Lung (tissue), 12 donors: ENCODE data around the gene HSD17B11. TPM values are rescaled to one million over a fixed set of nuclear protein-coding genes. Genes with fewer than 3 reads are reported as not detected.
"Not testable (repeated sequence)": the region's sequence is repeated elsewhere in the genome, so short reads cannot be mapped to it uniquely, and the experiment has no call there.

Experiments used
- ATAC-seq: fragments of 200-7000 bp; cut with Tn5 transposase; one replicate; pipeline ENCODE4 v1.9.1; 2020; ENCODE audit warnings: moderate number of reproducible peaks; ENCODE audit not compliant: insufficient read depth, low FRiP score
- DNase-seq, 3 donors: peaks; one replicate each; pipeline ENCODE4 v3.0.0-alpha.2; 2013 to 2017
- H3K27ac ChIP-seq, 2 donors: one replicate each; pipeline ENCODE4 v1.5.1; 2013; ENCODE audit warnings: mild to moderate bottlenecking in 2 of 2, moderate library complexity in 2 of 2, control low read depth in 1 of 2, inconsistent platforms in 1 of 2, low read depth in 1 of 2, low read length in 1 of 2
- H3K27me3 ChIP-seq, 3 donors: one replicate each; pipeline ENCODE4 v1.5.1; 2013; ENCODE audit warnings: low read length in 2 of 3; ENCODE audit not compliant: control insufficient read depth in 3 of 3, insufficient read depth in 3 of 3
- H3K36me3 ChIP-seq, 4 donors: one replicate each; pipeline ENCODE4 v1.5.1; 2013; ENCODE audit warnings: low read length in 4 of 4, mild to moderate bottlenecking in 1 of 4, moderate library complexity in 1 of 4; ENCODE audit not compliant: control insufficient read depth in 4 of 4, insufficient read depth in 4 of 4
- H3K4me1 ChIP-seq, 5 donors: one replicate each; pipeline ENCODE4 v1.5.1; 2013; ENCODE audit warnings: low read length in 5 of 5, mild to moderate bottlenecking in 2 of 5, moderate library complexity in 1 of 5; ENCODE audit not compliant: control insufficient read depth in 5 of 5, insufficient read depth in 5 of 5
- H3K4me3 ChIP-seq: one replicate; pipeline ENCODE4 v1.5.1; 2013; ENCODE audit warnings: mild to moderate bottlenecking, control low read depth, moderate library complexity
- H3K9ac ChIP-seq, 2 donors: one replicate each; pipeline ENCODE4 v1.5.1; 2013; ENCODE audit warnings: low read length in 2 of 2, control low read depth in 1 of 2; ENCODE audit not compliant: insufficient read depth in 1 of 2
- H3K9me3 ChIP-seq, 4 donors: one replicate each; pipeline ENCODE4 v1.5.1; 2013; ENCODE audit warnings: low read length in 3 of 4, mild to moderate bottlenecking in 1 of 4, moderate library complexity in 1 of 4; ENCODE audit not compliant: control insufficient read depth in 4 of 4, insufficient read depth in 3 of 4
- WGBS, 2 donors: extraction: QIAGEN DNeasy Blood & Tissue Kit; methylation state at CpG; one replicate each; pipeline ENCODE4 v1.1.7; 2013; 5-methylcytosine and 5-hydroxymethylcytosine counted together
- polyA plus RNA-seq, 2 donors: library from polyadenylated mRNA; stranded (reverse); fragments of 200-250 nt; gene quantifications; one replicate each; pipeline ENCODE4 v1.2.1, GENCODE V29; 2013
- total RNA-seq, 2 donors: library from RNA; depleted of rRNA in 1 of 2; stranded (reverse); fragments of >200 nt in 1 of 2; gene quantifications; one replicate each; pipeline ENCODE4 v1.2.1, GENCODE V29; 2014 to 2021
- TF ChIP-seq, protein P1 (sequence below): IDR thresholded peaks from 2 replicates; pipeline ENCODE4 v1.5.1; 2012; ENCODE audit warnings: mild to moderate bottlenecking; ENCODE audit errors: control extremely low read depth, extremely low read depth
- donor health status: control.
- donor health status: control.
- donor health status: Bipolar disorder and iron deficiency.
- donor health status: healthy.
- donor health status: DM: yes; HTN: yes; CAD: no.

Gene HSD17B11
- total and polyA plus RNA-seq, 4 donors: 43.0 to 109 (median 55.4) TPM

DNA sequence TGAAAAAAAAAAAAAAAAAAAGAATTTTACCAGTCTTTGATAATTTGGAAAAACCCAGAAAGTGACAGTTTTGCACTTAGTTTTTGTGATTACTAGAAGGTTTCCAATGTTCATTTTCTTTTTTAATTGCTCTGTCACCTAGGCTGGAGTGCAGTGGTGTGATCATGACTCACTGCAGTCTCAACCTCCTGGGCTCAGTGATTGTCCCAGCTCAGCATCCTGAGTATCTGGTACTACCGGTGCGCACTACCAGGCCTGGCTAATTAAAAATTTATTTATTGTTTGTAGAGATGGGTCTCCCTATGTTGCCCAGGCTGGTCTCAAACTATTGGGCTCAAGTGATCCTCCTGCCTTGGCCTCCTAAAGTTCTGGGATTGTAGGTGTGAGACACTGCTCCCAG is 34.7 kb upstream of the HSD17B11 start:
- Histone ChIP-seq H3K27me3 (no peaks in the 10 kb centered on the region), H3K4me3 (no peak overlapping the region), H3K9me3 (no peaks in the 10 kb centered on the region), H3K36me3 (peaks cover 0 to 4% (median under 1%) of the 10 kb centered on the region in 4 donors), H3K4me1 (peaks cover 0 to 12% (median 9%) of the 10 kb centered on the region in 5 donors), H3K9ac (no peak overlapping the region), H3K27ac (no peak overlapping the region)
- WGBS, 2 donors: 94 to 97% methylated on average over 2 of the region's 2 CpGs
- TF ChIP-seq, protein P1, sequence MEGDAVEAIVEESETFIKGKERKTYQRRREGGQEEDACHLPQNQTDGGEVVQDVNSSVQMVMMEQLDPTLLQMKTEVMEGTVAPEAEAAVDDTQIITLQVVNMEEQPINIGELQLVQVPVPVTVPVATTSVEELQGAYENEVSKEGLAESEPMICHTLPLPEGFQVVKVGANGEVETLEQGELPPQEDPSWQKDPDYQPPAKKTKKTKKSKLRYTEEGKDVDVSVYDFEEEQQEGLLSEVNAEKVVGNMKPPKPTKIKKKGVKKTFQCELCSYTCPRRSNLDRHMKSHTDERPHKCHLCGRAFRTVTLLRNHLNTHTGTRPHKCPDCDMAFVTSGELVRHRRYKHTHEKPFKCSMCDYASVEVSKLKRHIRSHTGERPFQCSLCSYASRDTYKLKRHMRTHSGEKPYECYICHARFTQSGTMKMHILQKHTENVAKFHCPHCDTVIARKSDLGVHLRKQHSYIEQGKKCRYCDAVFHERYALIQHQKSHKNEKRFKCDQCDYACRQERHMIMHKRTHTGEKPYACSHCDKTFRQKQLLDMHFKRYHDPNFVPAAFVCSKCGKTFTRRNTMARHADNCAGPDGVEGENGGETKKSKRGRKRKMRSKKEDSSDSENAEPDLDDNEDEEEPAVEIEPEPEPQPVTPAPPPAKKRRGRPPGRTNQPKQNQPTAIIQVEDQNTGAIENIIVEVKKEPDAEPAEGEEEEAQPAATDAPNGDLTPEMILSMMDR: no peak
- ATAC-seq (no peak), DNase-seq (no peak)

DNA sequence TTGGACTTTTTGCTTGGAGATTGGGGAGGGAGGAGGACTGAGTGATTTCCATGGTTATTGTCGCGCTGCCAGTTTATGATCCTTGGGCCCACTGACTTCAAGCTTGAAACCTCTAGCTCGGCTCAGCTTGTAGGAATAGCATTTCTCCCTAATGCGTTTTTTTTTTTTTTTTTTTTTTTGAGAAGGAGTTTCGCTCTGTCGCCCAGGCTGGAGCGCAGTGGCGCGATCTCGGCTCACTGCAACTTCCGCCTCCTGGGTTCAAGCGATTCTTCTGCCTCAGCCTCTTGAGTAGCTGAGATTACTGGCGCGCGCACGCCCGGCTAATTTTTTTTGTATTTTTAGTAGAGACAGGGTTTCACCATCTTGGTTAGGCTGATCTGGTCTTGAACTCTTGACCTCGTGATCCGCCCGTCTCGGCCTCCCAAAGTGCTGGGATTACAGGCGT is 33.1 kb upstream of the HSD17B11 start:
- not testable (repeated sequence) for H3K27ac ChIP-seq, H3K9me3 ChIP-seq, H3K36me3 ChIP-seq, H3K4me3 ChIP-seq, H3K27me3 ChIP-seq, ATAC-seq
- H3K9ac ChIP-seq: peak overlapping the region in 1 of 2 donors; percentile 97
- WGBS, 2 donors: 90 to 92% methylated on average over 19 to 22 of the region's 22 CpGs
- H3K4me1 ChIP-seq: peaks cover 0 to 12% (median 8%) of the 10 kb centered on the region in 5 donors
- peak in 2 of 3 donors; percentile 64 to 68 for DNase-seq

DNA sequence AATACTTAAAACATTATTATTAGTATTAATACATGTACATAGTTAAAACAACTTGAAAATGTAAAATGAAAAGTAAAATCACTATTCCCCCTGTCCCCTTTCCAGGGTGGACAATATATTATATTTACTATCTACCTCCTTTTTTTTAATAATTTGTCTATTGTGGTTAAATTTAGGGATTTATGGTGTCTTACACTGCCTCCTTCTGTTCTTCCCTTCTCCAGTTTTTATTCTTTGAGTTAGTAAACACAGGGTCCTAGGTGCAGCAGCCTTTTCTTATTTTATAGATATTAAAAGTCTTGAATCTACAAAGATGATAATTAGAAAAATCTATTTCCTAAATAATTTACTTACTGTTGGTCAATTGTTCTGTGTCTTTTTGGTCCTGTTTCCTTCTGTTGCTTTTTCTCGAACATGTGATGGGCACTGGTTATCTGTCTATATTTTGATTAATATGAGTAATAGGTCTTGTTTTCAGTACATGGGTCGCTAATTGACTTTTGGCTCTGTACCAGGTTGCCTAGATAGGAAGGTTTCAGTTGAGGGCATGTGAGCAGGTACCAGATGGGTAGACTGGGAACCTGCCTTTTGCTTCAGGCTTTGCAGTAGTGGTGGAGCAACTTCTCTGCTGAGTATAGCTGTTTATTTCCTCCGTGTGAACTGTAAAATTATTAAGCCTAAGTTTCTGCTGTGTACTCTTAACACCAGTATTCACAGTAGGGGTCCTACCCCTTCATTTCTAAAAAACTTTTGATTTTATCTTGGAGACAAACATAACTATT is 32.5 kb upstream of the HSD17B11 start:
- ATAC-seq (no peak), DNase-seq (peak in 2 of 3 donors; percentile 44 to 53)
- 9 to 27% methylated on average over 3 of the region's 3 CpGs for WGBS, 2 donors
- H3K4me1 ChIP-seq: peaks cover 0 to 12% (median 7%) of the 10 kb centered on the region in 5 donors
- H3K9ac ChIP-seq: peak overlapping the region; percentile 85 to 97
- no peak overlapping the region for H3K4me3 ChIP-seq
- TF ChIP-seq, protein P1: no peak
- no peak overlapping the region for H3K27ac ChIP-seq
- H3K36me3 ChIP-seq: peaks cover 0 to 4% (median under 1%) of the 10 kb centered on the region in 4 donors
- H3K27me3 ChIP-seq: no peaks in the 10 kb centered on the region
- H3K9me3 ChIP-seq: no peaks in the 10 kb centered on the region
